Parathyroid adenoma (tissue), 2 donors: ENCODE results near the gene SSR4.
A peak's percentile ranks its signal among the peaks of the same experiment; 100 is the strongest.
"Not testable (repeated sequence)": the region's sequence is repeated elsewhere in the genome, so short reads cannot be mapped to it uniquely, and the experiment has no call there.

Experiments
- H2AFZ ChIP-seq: fragments of 300-600 bp; sonication (generic); one replicate; pipeline ENCODE4 v1.7.0; 2017; ENCODE audit warnings: antibody characterized with exemption, mild to moderate bottlenecking
- H3K27ac ChIP-seq: fragments of 300-600 bp; sonication (generic); one replicate; pipeline ENCODE4 v1.7.0; 2017
- H3K27me3 ChIP-seq: fragments of 300-600 bp; sonication (generic); one replicate; pipeline ENCODE4 v1.7.0; 2017; ENCODE audit warnings: low read length; ENCODE audit not compliant: control insufficient read depth, insufficient read depth
- H3K36me3 ChIP-seq: fragments of 300-600 bp; sonication (generic); one replicate; pipeline ENCODE4 v1.7.0; 2017; ENCODE audit warnings: low read length; ENCODE audit not compliant: control insufficient read depth, insufficient read depth
- H3K4me1 ChIP-seq: fragments of 300-600 bp; sonication (generic); one replicate; pipeline ENCODE4 v1.7.0; 2017; ENCODE audit warnings: control low read depth
- H3K4me2 ChIP-seq: fragments of 300-600 bp; sonication (generic); one replicate; pipeline ENCODE4 v1.7.0; 2017; ENCODE audit warnings: low read length
- H3K4me3 ChIP-seq: fragments of 300-600 bp; sonication (generic); one replicate; pipeline ENCODE4 v1.7.0; 2017; ENCODE audit warnings: low read depth, low read length
- H3K79me2 ChIP-seq: fragments of 300-600 bp; sonication (generic); one replicate; pipeline ENCODE4 v1.7.0; 2017; ENCODE audit warnings: control low read depth
- H3K9ac ChIP-seq: fragments of 300-600 bp; sonication (generic); one replicate; pipeline ENCODE4 v1.7.0; 2017; ENCODE audit warnings: mild to moderate bottlenecking
- H3K9me3 ChIP-seq: fragments of 300-600 bp; sonication (generic); one replicate; pipeline ENCODE4 v1.7.0; 2017; ENCODE audit warnings: low read length; ENCODE audit not compliant: control insufficient read depth
- CTCF ChIP-seq: fragments of 300-600 bp; sonication (generic); IDR thresholded peaks from one replicate; pipeline ENCODE4 v1.7.0; 2017; ENCODE audit warnings: antibody characterized with exemption, mild to moderate bottlenecking
- donor health status: primary hyperparathyroidism.

SSR4 gene

GRCh38 chrX:153816831-153817690 is 22.6 kb downstream of the SSR4 start:
- no peak for TF ChIP-seq CTCF
- Histone ChIP-seq H3K27ac (no peak overlapping the region), H3K27me3 (no peaks in the 10 kb centered on the region), H3K4me2 (no peak overlapping the region), H3K36me3 (no peaks in the 10 kb centered on the region), H3K9me3 (no peaks in the 10 kb centered on the region), H3K4me3 (no peak overlapping the region), H3K9ac (no peak overlapping the region), H3K4me1 (no peaks in the 10 kb centered on the region), H3K79me2 (no peaks in the 10 kb centered on the region), H2AFZ (no peak overlapping the region)

GRCh38 chrX:153818064-153818463 is 23.6 kb downstream of the SSR4 start:
- H3K4me2 ChIP-seq, H3K9me3 ChIP-seq, H3K79me2 ChIP-seq, H3K9ac ChIP-seq, H3K27ac ChIP-seq, H3K4me1 ChIP-seq, H2AFZ ChIP-seq, H3K4me3 ChIP-seq, H3K36me3 ChIP-seq, H3K27me3 ChIP-seq: not testable (repeated sequence)

- Histone ChIP-seq H3K4me3 (peak overlapping the region; percentile 16), H3K9ac (no peak overlapping the region), H2AFZ (peak overlapping the region; percentile 66), H3K27me3 (no peaks in the 10 kb centered on the region), H3K4me1 (no peaks in the 10 kb centered on the region), H3K79me2 (no peaks in the 10 kb centered on the region), H3K36me3 (no peaks in the 10 kb centered on the region), H3K27ac (no peak overlapping the region), H3K4me2 (peak overlapping the region; percentile 51), H3K9me3 (no peaks in the 10 kb centered on the region)
- TF ChIP-seq CTCF, result no peak
These were observed 24.3 kb downstream of the SSR4 start for GRCh38 chrX:153818571-153819383.

GRCh38 chrX:153819384-153820040 is 25.0 kb downstream of the SSR4 start:
- Histone ChIP-seq H3K27ac (no peak overlapping the region), H3K79me2 (no peaks in the 10 kb centered on the region), H3K4me2 (peak overlapping the region; percentile 51), H3K27me3 (no peaks in the 10 kb centered on the region), H3K9ac (no peak overlapping the region), H3K4me3 (peak overlapping the region; percentile 16), H3K36me3 (no peaks in the 10 kb centered on the region), H3K9me3 (no peaks in the 10 kb centered on the region), H2AFZ (peak overlapping the region; percentile 66), H3K4me1 (no peaks in the 10 kb centered on the region)
- TF ChIP-seq CTCF, result no peak

- Histone ChIP-seq H3K79me2 (no peaks in the 10 kb centered on the region), H3K9me3 (no peaks in the 10 kb centered on the region), H2AFZ (no peak overlapping the region), H3K4me2 (no peak overlapping the region), H3K36me3 (no peaks in the 10 kb centered on the region), H3K9ac (no peak overlapping the region), H3K4me1 (no peaks in the 10 kb centered on the region), H3K27ac (no peak overlapping the region), H3K27me3 (no peaks in the 10 kb centered on the region), H3K4me3 (no peak overlapping the region)
- TF ChIP-seq CTCF, result no peak
These were observed 26.1 kb downstream of the SSR4 start for GRCh38 chrX:153820601-153821000.
